D721Med (cell line): ENCODE data around the gene ADM2.

Experiments used
- DNase-seq: peaks from one replicate; pipeline ENCODE4 v3.0.0; 2011; ENCODE audit warnings: low spot score; ENCODE audit not compliant: insufficient read length
- FAIRE-seq: peaks from 2 replicates; lab custom pipeline; 2011; peaks lifted over from hg19 to GRCh38; lab: Jason Lieb, UNC
- TF ChIP-seq, protein P1 (sequence below): IDR thresholded peaks from 2 replicates; pipeline ENCODE4 v1.5.1; 2012; ENCODE audit warnings: mild to moderate bottlenecking, control low read depth; ENCODE audit not compliant: insufficient read depth; ENCODE audit errors: missing control alignments

ADM2 gene

DNA sequence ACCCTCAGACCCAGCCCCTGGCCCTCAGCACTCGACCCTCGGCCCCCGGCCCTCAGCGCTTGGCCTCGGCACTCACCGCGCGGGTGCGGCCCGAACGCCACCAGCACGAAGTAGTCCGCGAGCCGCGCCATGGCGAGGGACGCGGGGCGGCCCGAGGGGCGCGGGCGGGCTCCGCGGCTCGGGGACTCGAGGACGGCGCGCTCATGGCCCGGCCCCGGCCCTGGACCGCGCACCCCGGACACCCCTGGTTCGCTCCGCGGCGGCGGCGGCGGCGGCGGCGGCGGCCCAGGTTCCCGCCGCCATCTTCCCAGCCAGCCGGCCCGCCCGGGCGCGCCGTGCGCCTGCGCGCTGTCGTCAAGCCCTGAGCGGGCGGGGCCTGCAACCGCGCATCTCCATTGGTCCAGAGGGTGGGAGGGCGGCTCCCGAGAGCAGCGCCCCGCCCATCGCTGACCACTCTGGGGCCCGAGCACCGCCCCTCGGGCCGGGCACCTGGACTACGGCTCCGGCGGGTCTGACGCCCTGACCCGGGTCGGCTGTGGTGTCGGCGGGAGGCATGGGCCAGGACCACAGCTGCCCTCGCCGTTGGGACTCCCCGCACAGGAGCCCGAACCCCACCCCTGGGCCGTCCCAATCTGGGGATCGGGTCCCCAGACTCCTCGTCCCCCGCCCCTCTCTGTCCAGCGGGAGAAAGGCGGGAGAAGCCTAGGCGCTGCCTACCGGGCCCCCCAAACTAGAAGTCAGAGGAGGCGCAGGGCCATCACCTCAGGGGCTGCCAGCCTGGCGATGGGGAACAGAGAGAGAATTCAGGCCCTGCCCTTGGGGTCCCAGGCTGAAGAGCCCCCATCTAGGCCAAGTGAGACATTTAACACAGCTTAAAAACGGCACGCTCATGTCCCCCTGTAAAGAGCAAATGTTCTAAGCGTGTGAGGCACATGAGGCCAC is 6.4 kb upstream of the ADM2 start, which contains the start of gene SBF1:
Gene SBF1, minus strand, starts transcription at position 326 of the 942 bp plus-strand sequence. Its CDS starts 195 bp downstream, at position 131.
- no peak for FAIRE-seq
- DNase-seq, result peak; percentile 91
- TF ChIP-seq, protein P1, sequence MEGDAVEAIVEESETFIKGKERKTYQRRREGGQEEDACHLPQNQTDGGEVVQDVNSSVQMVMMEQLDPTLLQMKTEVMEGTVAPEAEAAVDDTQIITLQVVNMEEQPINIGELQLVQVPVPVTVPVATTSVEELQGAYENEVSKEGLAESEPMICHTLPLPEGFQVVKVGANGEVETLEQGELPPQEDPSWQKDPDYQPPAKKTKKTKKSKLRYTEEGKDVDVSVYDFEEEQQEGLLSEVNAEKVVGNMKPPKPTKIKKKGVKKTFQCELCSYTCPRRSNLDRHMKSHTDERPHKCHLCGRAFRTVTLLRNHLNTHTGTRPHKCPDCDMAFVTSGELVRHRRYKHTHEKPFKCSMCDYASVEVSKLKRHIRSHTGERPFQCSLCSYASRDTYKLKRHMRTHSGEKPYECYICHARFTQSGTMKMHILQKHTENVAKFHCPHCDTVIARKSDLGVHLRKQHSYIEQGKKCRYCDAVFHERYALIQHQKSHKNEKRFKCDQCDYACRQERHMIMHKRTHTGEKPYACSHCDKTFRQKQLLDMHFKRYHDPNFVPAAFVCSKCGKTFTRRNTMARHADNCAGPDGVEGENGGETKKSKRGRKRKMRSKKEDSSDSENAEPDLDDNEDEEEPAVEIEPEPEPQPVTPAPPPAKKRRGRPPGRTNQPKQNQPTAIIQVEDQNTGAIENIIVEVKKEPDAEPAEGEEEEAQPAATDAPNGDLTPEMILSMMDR, result no peak

DNA sequence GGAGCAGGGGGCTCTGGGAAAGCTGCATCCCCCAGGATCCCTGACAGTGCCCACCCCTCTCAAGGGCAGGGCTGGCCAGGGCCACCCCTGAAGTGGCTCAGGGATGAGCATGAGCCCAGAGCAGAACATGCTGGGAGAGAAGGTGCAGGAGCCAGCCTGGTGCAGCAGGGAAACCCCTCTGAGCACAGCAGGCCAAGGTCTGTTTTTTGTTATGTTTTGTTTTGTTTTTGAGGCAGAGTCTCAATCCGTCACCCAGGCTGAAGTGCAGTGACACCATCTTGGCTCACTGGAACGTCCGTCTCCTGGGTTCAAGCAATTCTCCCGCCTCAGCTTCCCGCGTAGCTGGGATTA is 5.7 kb upstream of the ADM2 start:
- FAIRE-seq, result no peak
- TF ChIP-seq, protein P1, result no peak
- DNase-seq, result no peak

DNA sequence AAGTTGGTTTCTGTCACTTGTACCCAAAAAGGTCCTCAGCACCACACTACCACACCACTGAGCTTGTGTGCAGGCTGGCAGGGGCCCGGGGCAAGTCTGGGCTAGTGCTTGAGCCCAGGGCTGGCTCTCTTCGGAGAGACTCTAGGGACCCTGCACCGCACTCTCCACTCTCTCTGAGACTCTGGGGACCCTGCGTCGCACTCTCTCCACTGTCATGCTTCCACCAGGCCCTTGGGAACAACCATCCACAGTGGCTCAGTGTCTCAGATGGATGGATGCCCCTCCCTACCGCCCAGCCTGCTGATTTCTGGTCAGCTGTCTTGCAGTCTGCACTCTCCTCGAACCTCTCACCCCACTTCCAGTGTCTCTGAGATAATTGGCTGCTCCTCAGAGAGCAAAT is 4.5 kb upstream of the ADM2 start:
- FAIRE-seq (no peak), DNase-seq (no peak)
- TF ChIP-seq, protein P1, result no peak

DNA sequence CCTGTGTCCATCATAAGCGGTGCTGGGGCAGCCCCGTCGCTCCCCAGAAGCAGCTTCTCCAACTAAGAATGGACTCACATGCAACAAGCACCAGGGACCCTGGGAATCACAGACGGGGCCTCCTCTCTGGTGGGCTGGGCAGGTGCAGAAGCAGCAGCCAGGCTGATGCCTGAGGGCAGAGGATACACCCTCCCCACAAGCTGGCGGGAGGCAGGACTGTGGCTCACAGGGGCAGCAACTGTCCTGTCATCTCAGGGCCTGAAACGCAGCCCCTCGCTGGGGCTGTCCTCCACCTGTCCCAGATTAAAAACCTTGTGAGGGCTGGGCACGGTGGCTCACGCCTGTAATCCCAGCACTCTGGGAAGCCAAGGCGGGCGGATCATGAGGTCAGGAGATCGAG is 3.4 kb upstream of the ADM2 start:
- FAIRE-seq (no peak), DNase-seq (no peak)
- TF ChIP-seq, protein P1, result no peak

DNA sequence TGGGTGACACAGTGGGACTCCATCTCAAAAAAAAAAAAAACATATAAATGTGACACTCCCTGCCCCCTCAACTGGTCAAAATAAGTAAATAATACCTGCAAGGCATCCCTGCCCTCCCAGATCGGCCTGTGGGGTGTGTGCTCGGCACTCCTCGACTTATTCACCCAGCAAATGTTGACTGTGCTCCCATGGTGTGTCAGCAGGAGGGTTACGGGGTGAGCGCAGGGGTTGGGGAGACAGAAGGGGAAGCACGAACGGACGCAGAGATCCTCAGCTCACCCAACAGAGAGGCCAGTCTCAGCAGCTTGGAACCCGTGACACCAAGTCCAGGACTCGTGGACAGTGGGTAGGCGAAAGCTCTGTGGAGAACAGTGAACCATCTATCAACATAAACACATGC is 1.6 kb upstream of the ADM2 start:
- DNase-seq (no peak), FAIRE-seq (no peak)
- TF ChIP-seq, protein P1, result no peak

DNA sequence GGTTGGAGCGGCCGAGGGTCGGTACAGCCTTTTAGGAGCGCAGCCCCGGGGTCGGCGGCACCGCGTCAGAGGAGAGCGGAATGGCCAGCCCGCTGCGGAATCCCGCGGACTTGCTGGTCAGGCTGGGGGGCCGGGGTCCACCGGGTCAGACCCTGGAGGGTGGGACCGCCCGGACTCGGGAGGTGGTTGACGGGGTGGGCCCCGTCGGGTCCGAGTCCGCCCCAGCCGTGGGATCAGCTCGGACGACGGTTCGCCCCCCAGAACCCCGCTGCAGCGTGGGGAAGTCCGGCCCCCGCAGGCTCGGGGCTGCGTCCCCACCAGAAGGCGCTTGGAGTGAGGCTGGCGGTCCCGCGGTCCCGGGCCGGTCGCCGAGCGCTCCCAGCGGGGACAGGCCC is 301 bp upstream of the ADM2 start:
- TF ChIP-seq, protein P1, result no peak
- FAIRE-seq (no peak), DNase-seq (no peak)
